ENCODE measurements around the gene PRDM16. TPM values are rescaled to one million over a fixed set of nuclear protein-coding genes. Genes with fewer than 3 reads are reported as not detected.

PRDM16 gene
- total RNA-seq, 1 donor from 2014 or later = 15.9 TPM

DNA sequence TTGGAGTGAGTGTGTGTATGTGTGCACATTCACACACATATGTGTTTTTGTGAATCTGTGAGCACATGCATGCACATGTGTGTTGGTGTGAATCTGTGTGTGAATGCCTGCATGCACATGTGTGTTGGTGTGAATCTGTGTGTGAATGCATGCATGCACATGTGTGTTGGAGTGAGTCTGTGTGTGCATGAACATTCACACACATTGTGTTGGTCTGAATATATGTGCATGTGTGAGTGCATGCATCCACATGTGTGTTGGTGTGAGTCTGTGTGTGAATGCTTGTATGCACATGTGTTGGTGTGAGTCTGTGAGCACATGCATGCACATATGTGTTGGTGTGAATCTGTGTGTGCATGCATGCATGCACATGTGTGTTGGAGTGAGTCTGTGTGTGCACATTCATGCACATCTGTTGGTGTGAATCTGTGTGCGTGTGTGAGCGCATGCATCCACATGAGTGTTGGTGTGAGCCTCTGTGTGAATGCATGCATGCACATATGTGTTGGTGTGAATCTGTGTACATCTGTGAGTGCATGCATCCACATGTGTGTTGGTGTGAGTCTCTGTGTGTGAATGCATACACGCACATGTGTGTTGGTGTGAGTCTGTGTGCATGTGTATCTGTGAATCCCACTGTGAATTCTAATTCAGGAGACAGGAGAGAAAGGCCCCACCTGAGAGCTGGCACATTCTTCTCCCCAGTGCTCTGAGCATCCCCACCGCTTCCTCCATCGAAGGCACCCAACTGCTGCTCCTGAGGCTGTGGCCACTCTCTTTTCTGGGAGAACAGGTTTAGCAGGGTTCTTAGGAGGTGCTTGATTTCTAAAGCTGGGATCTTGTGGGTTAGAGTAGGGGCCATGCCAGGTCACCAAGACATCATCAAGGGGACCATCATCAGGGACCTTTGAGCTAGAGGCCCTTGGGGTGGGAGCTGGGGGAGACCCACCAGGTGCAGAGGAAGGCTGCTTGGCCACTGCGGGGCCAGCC, 267.9 kb downstream of the PRDM16 start:
- DNase-seq (ENCODE audit: low spot score) = no peak

DNA sequence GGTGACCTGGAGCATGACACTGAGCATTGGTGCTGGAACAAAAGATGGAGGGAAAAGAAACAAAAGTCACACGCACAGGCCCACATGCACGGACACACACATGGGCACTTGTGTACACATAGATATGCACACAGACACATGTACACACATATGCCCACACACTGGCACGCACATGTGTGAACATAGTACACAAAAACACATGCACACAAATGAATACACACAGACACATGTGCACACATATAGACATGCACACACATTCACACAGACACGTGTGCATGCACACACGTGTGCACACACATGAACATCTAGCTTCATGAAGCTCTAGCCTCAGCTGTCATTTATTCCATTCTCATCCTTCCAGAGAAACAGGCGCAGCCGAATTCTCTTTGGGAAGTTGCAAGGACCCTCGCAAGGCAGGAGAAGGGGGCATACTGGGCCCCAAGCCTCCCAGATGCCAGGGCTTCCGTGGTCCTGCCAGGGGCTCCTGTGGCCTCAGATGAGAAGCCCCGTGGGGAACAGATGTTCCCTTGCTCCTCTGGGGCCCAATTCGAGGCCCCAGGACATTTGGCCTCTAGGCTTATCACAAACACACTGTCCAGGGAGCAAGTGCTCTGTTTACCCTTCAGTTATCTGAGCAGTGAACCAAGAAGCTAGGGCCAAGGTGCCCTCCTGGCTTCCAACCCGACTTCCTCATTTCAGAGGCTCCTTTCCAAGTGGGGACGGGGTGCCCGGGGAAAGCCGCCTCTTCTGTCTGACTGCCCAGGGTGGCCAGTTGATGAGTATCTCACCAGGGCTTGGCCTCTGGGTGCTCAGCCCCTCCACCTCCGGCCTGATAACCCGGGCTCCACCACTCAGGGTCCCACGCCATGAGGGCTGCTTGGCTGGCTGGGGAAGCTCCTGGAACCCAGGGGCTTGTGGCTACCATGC, 269.1 kb downstream of the PRDM16 start:
- DNase-seq (ENCODE audit: low spot score) = no peak

GRCh38 chr1:3338725-3339070, 269.7 kb downstream of the PRDM16 start:
- no peak for DNase-seq (ENCODE audit: low spot score)

GRCh38 chr1:3339856-3340255, 270.9 kb downstream of the PRDM16 start:
- DNase-seq (ENCODE audit: low spot score) = no peak

GRCh38 chr1:3340548-3341235, 271.7 kb downstream of the PRDM16 start:
- no peak for DNase-seq (ENCODE audit: low spot score)

GRCh38 chr1:3341236-3341994, 272.4 kb downstream of the PRDM16 start:
- DNase-seq (ENCODE audit: low spot score) = no peak

DNA sequence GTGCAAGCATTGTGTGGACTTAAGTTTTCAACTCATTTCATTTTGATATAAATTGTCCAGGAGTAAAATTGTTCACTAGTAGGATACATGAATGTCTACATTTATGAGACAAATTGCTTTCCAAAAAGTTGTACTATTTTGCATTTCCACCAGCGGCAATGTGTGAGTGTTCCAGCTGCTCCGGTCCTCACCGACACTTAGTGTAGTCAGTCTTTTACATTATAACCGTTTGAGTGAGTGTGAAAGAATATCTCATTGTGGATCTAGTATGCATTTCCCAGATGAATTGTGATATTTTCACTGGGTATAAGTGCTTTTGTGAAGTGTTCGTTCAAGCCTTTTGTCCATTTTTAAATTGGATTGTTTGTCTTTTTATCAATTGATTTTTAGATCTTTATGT, 274.0 kb downstream of the PRDM16 start:
- no peak for DNase-seq (ENCODE audit: low spot score)

DNA sequence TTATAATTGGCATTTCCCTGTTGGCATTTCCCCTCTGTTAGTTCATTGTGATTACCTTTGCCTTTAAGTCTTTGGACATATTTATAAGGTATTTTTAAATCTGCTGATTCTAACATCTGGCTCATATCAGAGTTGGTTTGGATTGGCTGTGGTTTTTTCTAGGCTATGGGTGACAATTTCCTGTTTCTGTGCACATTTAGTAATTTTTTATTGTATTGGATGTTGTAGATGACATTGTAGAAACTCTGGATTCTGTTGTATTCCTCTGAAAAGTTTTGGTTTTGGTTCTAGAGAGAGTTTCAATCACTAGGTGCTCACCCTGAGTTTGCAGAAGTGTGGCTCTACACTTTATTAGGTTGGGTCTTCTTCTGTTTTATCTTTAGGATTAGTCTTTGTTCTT, 275.4 kb downstream of the PRDM16 start:
- DNase-seq (ENCODE audit: low spot score) = no peak

DNA sequence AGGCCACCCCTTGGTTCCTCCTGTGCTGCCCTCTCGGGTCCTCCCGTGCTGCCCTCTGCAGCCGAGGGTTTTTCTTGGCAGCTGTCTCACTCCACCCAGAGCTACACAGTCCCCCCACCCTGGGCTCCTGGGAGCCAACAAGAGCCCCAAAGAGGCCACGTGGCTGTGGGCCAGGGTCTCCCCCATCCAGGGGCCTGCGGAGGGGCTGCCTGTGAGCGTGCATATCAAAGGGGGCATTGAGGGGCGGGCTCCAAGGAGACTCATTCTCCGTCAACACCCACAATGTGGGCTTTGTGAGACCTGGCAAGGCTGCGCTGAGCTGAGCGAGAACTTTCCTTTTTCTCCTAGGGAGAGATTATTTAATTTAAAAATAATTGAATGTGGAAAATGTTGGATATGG, 276.8 kb downstream of the PRDM16 start:
- DNase-seq (ENCODE audit: low spot score) = no peak

DNA sequence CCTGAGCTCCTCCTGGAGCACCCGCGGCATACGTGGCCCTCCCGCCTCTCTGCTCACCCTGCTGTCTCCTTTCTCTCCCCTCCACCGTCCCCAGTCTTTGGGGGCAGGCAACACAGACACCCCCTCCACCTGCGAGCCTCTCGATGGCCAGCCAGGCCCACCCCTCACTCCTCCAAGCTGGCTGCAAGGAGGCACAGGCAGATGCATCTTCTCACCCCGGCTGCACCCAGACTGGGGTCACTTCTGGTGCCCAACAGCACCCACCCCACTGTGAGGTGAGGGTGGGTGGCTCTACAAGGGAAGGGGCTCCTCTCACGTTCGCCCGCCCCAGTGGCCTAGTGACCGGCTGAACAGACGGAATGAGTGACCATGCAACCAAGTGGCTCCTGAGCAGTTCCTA, 277.5 kb downstream of the PRDM16 start:
- DNase-seq (ENCODE audit: low spot score) = no peak

- DNase-seq (ENCODE audit: low spot score) = no peak
These were observed 278.4 kb downstream of the PRDM16 start for GRCh38 chr1:3347257-3348020.

DNA sequence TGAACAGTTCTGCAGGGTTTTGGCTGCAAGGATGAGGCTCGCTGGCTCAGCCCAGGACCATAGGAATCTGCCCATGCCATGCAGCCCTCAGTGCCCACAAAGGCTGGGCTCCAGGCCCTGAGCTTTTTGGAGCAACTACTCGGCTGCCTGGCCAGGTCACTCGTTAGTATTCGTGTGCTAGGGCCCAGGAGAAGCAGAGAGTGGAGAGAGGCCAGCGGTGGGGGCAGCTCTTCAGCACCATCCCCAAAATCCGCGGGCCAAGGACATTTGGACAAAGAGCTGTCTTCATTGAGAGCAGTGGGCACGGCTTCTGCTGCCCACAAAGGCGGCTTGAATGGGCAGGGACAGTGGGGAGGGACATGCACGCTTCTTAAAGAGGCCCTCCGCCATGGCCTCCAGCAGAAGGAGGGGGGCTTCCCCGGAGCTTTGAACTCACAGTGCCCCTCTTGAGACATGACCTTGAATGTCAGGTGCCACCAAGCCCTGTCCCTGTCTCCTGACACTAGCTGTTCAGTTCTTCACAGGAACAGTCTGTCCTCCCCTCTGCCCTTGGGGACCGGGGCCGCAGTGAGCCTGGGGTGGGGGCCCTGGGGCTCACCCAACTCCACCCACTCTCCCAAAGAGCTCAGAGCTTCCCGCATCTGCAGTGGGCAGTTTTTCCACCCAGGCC, 279.3 kb downstream of the PRDM16 start:
- DNase-seq (ENCODE audit: low spot score) = no peak

- DNase-seq (ENCODE audit: low spot score) = no peak
These were observed 280.4 kb downstream of the PRDM16 start for GRCh38 chr1:3349161-3349967.

DNA sequence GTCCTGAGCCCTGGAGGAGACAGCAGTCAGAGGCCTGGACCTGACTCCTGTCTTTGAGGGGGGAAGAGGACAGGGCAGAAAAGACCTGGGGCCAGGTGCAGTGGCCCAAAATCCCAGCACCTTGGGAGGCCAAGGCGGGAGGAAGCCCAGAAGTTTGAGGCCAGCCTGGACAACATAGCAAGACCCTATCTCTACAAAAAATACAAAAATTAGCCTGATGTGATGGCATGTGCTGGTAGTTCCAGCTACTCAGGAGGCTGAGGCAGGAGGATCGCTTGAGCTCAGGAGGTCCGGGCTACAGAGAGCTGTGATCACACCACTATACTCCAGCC, 280.9 kb downstream of the PRDM16 start:
- DNase-seq (ENCODE audit: low spot score) = no peak

DNA sequence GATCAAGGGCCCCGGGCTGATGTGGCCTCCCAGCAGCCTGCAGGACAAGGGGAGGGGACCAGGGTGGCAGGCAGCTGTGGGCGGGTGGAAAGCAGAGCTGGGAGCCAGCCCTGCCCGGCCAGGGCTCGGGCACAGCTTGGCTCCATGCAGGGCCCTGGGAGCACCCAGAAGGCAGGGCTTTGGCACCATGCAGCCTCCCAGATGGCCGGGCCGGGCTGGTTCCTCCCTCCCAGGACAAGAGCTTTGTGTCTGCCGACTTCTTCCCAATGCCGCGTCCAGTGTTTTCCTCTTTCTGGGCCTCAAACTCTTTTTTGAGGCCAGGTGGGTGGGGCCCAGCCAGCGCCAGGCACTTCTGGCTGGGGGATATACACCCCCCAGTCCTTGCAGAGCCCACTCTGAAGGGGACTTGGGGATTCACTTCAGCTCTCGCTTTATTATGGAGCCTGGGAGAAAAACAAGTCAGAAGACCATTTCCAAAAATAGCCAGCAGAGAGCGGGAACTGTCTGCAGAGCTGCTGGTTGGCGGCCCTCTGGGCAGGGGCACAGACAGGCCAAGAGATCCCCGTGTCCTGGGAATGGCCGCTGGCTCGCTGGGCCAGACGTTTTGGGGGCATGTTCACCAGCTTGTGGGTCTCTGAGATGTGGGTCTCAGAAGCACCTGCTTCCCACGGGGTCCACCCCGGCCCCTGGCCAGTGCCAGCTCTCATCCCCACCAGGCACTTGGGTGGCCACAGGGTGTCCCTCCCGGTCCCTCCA, 281.7 kb downstream of the PRDM16 start:
- no peak for DNase-seq (ENCODE audit: low spot score)

- DNase-seq (ENCODE audit: low spot score) = no peak
These were observed 282.7 kb downstream of the PRDM16 start for GRCh38 chr1:3351449-3352298.

GRCh38 chr1:3352299-3352951, 283.4 kb downstream of the PRDM16 start:
- DNase-seq (ENCODE audit: low spot score) = peak; percentile 60
